WTC11 (cell line): ENCODE data around the gene GALNT9. TPM values are rescaled to one million over a fixed set of nuclear protein-coding genes. Genes with fewer than 3 reads are reported as not detected.

Experiments used
- ATAC-seq: fragments of 200-7000 bp; cut with Tn5 transposase; 2 replicates; pipeline ENCODE4 v1.10.0; 2021; ENCODE audit warnings: mild to moderate bottlenecking, moderate library complexity
- CTCF ChIA-PET: fragments of 300-600 bp; sonication (Branson Sonifier 250); formaldehyde crosslinking; loops from one replicate; lab custom pipeline; 2021; ENCODE audit warnings: antibody characterized with exemption; lab: Charles Lee
- POLR2A ChIA-PET: fragments of 350-600 bp; sonication (Branson Sonifier 250); formaldehyde crosslinking; loops from one replicate; lab custom pipeline; 2021; ENCODE audit warnings: antibody characterized with exemption; lab: Charles Lee
- DNase-seq: peaks from one replicate; pipeline ENCODE4 v3.0.0; 2021; ENCODE audit warnings: low spot score
- H3K27ac Mint-ChIP-seq: 2 replicates; pipeline ENCODE4 v1.8.0; 2021; ENCODE audit warnings: mixed read lengths
- H3K27me3 Mint-ChIP-seq: 2 replicates; pipeline ENCODE4 v1.8.0; 2021; ENCODE audit warnings: low read depth, mild to moderate bottlenecking, moderate library complexity, mixed read lengths
- H3K36me3 Mint-ChIP-seq: 2 replicates; pipeline ENCODE4 v1.8.0; 2021; ENCODE audit warnings: mixed read lengths
- H3K4me1 Mint-ChIP-seq: 2 replicates; pipeline ENCODE4 v1.8.0; 2022; ENCODE audit warnings: mixed read lengths
- H3K4me3 Mint-ChIP-seq: 2 replicates; pipeline ENCODE4 v1.8.0; 2021; ENCODE audit warnings: mild to moderate bottlenecking, moderate library complexity, mixed read lengths
- H3K9me3 Mint-ChIP-seq: 2 replicates; pipeline ENCODE4 v1.8.0; 2021; ENCODE audit warnings: mixed read lengths
- AR ChIP-seq: fragments of 250-450 bp; sonication (Bioruptor Pico); IDR thresholded peaks from 2 replicates; pipeline ENCODE4 v1.9.0; 2021; ENCODE audit warnings: mild to moderate bottlenecking
- ARID4B ChIP-seq: sonication (generic); formaldehyde crosslinking; IDR thresholded peaks from 2 replicates; pipeline ENCODE4 v1.8.0; 2023; ENCODE audit warnings: missing genetic modification reagents, mild to moderate bottlenecking, borderline replicate concordance
- ATF2 ChIP-seq: sonication (generic); formaldehyde crosslinking; IDR thresholded peaks from 2 replicates; pipeline ENCODE4 v1.8.1; 2022; ENCODE audit warnings: low read depth, missing genetic modification reagents, borderline replicate concordance
- CTCF ChIP-seq: fragments of 200-600 bp; IDR thresholded peaks from 2 replicates; pipeline ENCODE4 v1.8.0; 2022; ENCODE audit warnings: antibody characterized with exemption
- E2F1 ChIP-seq: sonication (generic); formaldehyde crosslinking; IDR thresholded peaks from 2 replicates; pipeline ENCODE4 v1.8.0; 2022; ENCODE audit warnings: mild to moderate bottlenecking, missing genetic modification reagents
- FOXJ3 ChIP-seq: sonication (generic); formaldehyde crosslinking; IDR thresholded peaks from 2 replicates; pipeline ENCODE4 v1.9.0; 2021; ENCODE audit warnings: missing genetic modification reagents, mild to moderate bottlenecking, borderline replicate concordance
- GTF2I ChIP-seq: fragments of 250-450 bp; sonication (Bioruptor Pico); conservative IDR thresholded peaks from 2 replicates; pipeline ENCODE4 v1.4.0; 2021; ENCODE audit warnings: mild to moderate bottlenecking
- KAT7 ChIP-seq: sonication (generic); formaldehyde crosslinking; IDR thresholded peaks from 2 replicates; pipeline ENCODE4 v1.8.1; 2023; ENCODE audit warnings: missing genetic modification reagents, mild to moderate bottlenecking, borderline replicate concordance
- NFYB ChIP-seq: sonication (generic); formaldehyde crosslinking; conservative IDR thresholded peaks from 2 replicates; pipeline ENCODE4 v1.8.0; 2022; ENCODE audit warnings: low read depth, missing genetic modification reagents
- OVOL2 ChIP-seq: fragments of 250-450 bp; sonication (Bioruptor Pico); IDR thresholded peaks from 2 replicates; pipeline ENCODE4 v1.9.0; 2021; ENCODE audit warnings: mild to moderate bottlenecking, borderline replicate concordance
- SMAD4 ChIP-seq: sonication (generic); formaldehyde crosslinking; IDR thresholded peaks from 2 replicates; pipeline ENCODE4 v1.8.0; 2022; ENCODE audit warnings: mild to moderate bottlenecking, missing genetic modification reagents
- SOX15 ChIP-seq: fragments of 250-450 bp; sonication (Bioruptor Pico); IDR thresholded peaks from 2 replicates; pipeline ENCODE4 v1.9.0; 2021; ENCODE audit warnings: mild to moderate bottlenecking
- SP1 ChIP-seq: sonication (generic); formaldehyde crosslinking; conservative IDR thresholded peaks from 2 replicates; pipeline ENCODE4 v1.8.1; 2022; ENCODE audit warnings: missing genetic modification reagents
- TEAD1 ChIP-seq: sonication (generic); formaldehyde crosslinking; IDR thresholded peaks from 2 replicates; pipeline ENCODE4 v1.8.0; 2022; ENCODE audit warnings: mild to moderate bottlenecking, missing genetic modification reagents
- TP53 ChIP-seq: sonication (generic); formaldehyde crosslinking; IDR thresholded peaks from 2 replicates; pipeline ENCODE4 v1.8.1; 2023; ENCODE audit warnings: mild to moderate bottlenecking, missing genetic modification reagents
- ZNF396 ChIP-seq: fragments of 250-450 bp; sonication (Bioruptor Pico); IDR thresholded peaks from 2 replicates; pipeline ENCODE4 v1.8.0; 2021; ENCODE audit warnings: mild to moderate bottlenecking, moderate library complexity, borderline replicate concordance
- total RNA-seq: library from RNA; stranded (reverse); gene quantifications from 3 replicates; pipeline ENCODE4 v1.2.3, GENCODE V29; 2021

Gene GALNT9
- total RNA-seq, 1 experiment from 2014 or later, result 0.90 TPM

- peaks cover 47% of the 10 kb centered on the region for H3K27me3 Mint-ChIP-seq
- POLR2A ChIA-PET, result no interaction called here
- H3K36me3 Mint-ChIP-seq, result no peaks in the 10 kb centered on the region
- DNase-seq, result no peak
- H3K4me3 Mint-ChIP-seq, result no peak overlapping the region
- peaks cover 8% of the 10 kb centered on the region for H3K4me1 Mint-ChIP-seq
- no peak overlapping the region for H3K27ac Mint-ChIP-seq
- H3K9me3 Mint-ChIP-seq, result peaks cover 6% of the 10 kb centered on the region
- TF ChIP-seq TEAD1 (CRISPR knock-in tag) (no peak), ZNF396 (CRISPR knock-in tag) (no peak), KAT7 (no peak), NFYB (no peak), AR (CRISPR knock-in tag) (no peak), SMAD4 (CRISPR knock-in tag) (no peak)
- TF ChIP-seq, all 79 proteins: peak for 0
- ATAC-seq, result no peak
- CTCF ChIA-PET, result interaction anchor here (0.8 to 1.3 kb wide), 4 partner anchors 19 to 238 kb away, joined by 3 to 4 read pairs (median 3); no protein-coding TSS in a partner anchor
Measured at GRCh38 chr12:132176385-132176919, 152.9 kb downstream of the GALNT9 start.

- DNase-seq (no peak), ATAC-seq (no peak; the same call in 1 of the 2 replicates)
- Mint-ChIP-seq H3K4me1 (peaks cover 8% of the 10 kb centered on the region), H3K27ac (no peak overlapping the region), H3K4me3 (no peak overlapping the region), H3K9me3 (no peaks in the 10 kb centered on the region), H3K27me3 (peaks cover 40% of the 10 kb centered on the region), H3K36me3 (no peaks in the 10 kb centered on the region)
- ChIA-PET CTCF (interaction anchor here (0.8 to 1.3 kb wide), 4 partner anchors 20 to 239 kb away, joined by 3 to 4 read pairs (median 3); no protein-coding TSS in a partner anchor), POLR2A (no interaction called here)
- TF ChIP-seq ATF2, result no peak
- TF ChIP-seq OVOL2 (CRISPR knock-in tag), result no peak
- no peak for TF ChIP-seq SP1 (CRISPR knock-in tag)
- TF ChIP-seq SOX15, result no peak
- no peak for TF ChIP-seq E2F1 (CRISPR knock-in tag)
- no peak for TF ChIP-seq CTCF
- TF ChIP-seq FOXJ3 (CRISPR knock-in tag), result no peak
- no peak for TF ChIP-seq GTF2I
- TF ChIP-seq ARID4B (CRISPR knock-in tag), result no peak
- TF ChIP-seq TP53 (CRISPR knock-in tag), result no peak
Measured at GRCh38 chr12:132175496-132176384, 153.6 kb downstream of the GALNT9 start.
